GM18502 (cell line): ENCODE results near the gene SPOCK1.

Experiments used
- ATAC-seq: cut with Tn5 transposase; IDR thresholded peaks from one replicate; pipeline ENCODE4 v1.9.1; 2021; ENCODE audit warnings: mild to moderate bottlenecking; ENCODE audit not compliant: unreplicated experiment, poor library complexity

The SPOCK1 gene

DNA sequence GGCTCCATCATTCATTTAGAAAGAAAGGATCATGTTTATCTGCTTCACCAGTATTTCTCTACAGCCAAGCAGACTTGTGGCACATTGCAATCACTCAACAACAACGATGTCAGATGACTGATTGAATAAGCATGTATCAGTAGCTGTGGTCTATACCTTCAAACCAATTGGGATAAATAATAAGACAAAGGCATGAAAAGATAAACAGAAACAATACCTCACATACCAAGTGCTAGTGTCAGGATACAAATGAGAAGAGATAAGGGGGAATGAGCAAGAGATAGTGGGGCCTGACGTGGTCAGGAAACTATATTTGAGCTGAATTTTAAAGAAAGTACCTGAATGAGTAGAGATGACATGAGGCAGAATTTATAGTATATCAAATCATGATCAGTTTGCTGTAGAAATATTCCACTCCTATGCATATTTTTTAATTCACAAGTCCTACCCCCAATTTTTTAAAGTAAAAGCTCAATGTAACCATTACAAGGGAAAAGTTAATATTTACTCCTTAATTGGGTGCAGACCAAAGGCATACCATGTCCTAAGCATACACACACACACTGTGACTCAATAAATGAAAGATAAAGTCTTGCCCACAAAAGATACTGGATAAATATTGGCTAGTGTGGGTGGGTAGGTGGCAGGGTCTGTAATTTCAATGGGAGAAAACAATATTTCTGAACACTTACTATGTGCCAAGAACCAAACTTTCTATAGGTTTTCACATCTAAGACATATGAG is 284.5 kb downstream of the SPOCK1 start:
- no peak for ATAC-seq

DNA sequence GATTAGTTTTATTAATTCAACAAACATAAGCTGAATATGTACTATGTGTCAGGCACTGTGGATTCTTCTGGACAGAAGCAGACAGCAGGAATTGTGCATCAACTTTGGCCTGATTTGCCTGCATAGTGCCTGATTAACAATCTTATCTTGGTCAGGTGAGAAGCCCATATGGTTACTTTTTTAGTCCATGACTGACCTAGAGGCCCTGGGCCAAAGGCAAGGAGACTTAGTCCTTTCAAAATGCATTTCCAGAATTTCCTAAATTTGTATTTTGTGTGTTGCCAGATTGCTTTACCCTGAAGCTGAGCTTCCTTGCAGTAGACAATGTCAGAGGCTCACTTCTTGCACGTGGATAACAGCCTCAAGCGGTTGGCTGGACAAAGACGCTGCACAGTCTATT is 286.7 kb downstream of the SPOCK1 start:
- ATAC-seq, result no peak

- ATAC-seq, result no peak
These were observed 289.8 kb downstream of the SPOCK1 start for GRCh38 chr5:137209232-137209809.

DNA sequence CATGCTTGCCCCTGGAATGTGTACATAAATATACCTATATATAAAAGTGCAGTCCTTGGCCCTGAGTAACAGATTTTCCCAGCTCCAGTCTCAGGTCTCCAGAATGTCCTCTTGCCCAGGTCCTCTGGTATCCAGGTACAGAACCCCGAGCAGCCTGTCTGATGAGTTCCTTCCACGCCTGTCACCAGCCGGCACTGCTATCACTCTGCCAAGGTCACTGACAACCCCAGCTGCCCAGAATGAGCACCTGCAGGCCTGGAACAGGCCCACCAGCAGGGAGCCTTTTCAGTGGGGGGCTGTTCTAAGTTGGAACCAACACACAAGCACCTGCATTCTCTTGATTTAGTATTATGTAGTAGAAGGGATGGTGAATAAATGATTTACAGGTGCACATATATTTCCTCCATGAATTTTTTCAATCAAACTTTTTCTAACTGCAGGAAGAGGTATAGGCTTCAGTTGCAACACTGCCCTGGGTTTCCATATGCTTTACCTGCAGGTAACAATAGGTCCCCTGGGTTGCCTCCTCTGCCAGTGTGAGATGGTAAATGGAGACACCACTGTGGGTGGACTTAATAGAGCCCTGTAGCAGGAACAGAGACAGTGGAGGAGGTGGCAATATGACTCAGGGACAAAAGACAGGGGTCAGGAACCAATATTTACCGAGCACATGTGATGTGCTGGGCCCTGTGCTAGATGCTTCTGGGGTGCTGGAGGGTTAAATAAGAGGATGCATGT is 291.9 kb downstream of the SPOCK1 start:
- no peak for ATAC-seq

DNA sequence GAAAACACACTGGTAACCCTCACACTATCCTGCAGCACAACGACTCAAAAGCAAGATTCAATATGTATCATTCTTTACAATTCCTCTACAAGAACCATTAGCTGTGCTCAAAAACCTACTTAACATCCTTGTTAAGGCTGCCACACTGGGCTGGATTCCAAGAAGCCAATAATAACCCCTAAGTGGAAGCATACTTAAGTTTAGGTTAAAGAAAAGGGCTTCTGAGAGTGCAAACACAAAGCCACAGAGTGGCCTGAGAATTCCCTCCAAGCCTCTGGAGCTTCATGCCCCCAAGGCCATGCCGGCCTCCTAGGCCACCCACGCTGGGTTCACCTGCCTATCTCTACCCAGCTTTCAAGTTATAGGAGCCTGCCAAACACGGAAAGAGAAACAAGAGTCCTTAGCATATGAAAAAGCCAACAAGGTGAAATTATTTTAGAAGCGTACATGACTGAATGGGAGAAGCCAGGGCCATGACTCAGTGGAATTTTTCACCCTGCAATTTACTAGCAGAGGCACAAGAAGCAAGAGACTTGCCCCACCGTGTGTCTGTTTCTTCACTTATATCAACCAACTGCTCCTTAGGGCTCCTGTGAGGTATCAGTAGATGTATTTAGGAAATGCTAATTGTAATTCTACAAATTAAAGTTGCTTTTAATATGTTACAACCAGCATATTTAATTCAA is 293.0 kb downstream of the SPOCK1 start:
- no peak for ATAC-seq

DNA sequence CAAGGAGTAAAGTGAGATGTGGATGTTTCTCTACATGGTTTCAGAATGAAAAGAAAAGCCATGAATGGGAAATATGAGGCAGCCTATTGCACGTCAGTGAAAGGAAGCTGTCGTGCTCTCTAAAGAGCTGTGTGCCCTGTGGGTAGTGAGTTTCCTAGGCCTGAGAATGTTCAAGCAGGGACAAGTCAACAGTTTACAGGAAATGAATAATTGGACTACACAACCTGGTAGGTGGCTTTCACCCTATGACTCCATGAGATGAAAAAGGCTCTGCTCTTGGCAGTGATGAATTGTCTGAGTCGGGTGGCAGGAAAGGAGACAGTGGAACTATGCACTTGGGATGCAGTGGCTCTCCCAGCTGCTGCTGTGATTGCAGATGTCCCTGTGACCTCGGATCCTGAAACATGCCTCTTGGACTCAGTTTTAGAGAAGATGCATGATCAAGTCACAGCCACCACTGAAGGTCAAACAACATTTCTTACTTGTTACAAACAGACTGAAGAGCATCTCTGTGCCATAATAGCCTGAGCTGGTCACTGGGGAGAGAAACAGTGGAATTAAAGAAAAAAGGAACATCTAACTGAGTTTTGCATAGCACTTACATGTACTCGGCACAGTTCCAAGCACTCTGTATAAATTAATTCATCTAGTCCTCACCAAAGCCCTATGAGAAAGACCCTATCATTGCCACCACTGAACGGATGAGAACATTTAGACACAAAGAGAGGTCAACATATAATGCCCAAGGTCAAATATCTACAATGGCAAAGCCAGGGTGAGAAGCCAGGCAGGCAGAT is 293.7 kb downstream of the SPOCK1 start:
- ATAC-seq, result no peak

DNA sequence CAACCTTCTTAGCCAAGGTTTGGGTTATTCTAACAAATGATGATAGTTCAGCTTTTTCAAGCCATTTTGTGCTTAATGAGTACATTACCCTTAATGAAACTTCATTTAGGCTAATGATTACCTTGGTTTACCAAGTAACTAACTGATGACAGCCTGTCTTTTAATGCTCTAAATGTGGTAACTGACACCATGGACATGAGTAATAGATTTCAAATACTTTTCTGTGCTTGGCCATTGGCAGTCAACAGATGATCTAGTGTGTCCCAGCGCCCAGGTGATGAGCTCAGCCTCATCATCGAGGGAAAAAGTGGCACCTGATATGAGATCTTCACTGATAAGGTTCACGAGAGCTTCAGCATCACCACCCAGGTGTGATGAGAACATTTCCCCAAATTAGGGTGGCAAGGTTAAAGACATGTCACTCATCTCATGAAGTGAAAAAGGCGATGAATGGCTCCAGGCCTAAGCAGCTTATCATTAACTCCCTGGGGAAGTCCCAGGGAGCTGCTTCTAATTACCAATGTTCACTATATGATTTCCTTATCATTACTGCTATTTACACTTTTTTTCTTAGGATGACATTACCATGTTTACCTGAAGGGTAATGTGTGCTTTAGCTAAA is 296.0 kb downstream of the SPOCK1 start:
- ATAC-seq, result no peak

- no peak for ATAC-seq
These were observed 297.2 kb downstream of the SPOCK1 start for GRCh38 chr5:137201876-137202275.

DNA sequence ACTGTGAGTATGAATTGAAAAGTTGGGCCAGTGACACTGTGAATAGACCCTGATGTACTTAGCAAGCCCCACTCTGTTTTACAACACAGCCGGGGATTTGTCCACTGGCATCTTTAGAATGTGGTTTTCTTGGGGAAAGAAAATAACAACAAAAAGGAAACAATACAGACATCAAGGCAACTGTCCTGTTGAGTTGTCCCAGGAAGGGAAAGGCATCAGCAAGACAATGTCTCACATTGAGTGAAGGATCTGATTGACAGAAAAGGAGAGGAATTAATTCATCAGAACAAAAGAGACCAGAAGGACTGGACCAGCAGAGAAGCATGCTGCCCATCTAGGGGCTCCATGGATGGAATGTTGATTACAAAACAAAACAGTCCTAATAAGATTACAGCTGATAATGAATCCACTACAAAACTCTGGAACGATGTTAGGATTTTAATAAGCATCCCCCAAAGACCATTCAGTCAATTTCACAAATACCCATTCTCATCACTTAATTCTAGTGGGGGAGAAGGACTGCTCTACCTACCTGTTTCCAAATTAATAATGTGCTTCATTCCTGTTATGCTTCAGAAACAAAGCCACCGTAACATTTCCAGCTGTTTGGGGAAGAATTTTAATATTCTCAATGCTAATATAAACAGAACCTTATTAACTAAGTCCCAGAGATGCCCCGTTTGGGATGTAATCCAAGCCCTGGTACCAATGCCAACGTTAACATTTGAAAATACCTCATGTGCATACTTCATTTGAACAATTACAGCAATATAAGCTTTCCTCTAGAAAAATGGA is 298.0 kb downstream of the SPOCK1 start:
- no peak for ATAC-seq

DNA sequence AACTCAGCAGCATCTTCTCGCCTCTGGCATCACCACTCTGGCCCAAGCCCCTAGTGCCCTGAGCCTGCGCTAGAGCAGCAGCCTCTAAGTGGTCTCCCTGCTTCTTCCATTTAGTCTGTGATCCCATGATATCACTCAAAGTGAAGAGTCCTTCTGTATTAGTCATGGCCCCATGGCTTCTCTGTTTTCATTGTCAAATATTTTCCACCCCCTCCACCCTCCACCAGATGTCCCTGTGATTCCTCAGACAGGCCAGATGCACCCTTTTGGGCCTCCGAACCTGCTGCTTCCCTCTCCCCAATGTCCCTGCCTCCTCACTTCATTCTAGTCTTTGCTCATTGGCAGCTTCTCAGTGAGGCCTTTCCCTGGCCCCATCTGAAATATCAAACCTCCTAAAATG is 299.2 kb downstream of the SPOCK1 start:
- ATAC-seq, result no peak

- no peak for ATAC-seq
These were observed 299.9 kb downstream of the SPOCK1 start for GRCh38 chr5:137199201-137199600.

DNA sequence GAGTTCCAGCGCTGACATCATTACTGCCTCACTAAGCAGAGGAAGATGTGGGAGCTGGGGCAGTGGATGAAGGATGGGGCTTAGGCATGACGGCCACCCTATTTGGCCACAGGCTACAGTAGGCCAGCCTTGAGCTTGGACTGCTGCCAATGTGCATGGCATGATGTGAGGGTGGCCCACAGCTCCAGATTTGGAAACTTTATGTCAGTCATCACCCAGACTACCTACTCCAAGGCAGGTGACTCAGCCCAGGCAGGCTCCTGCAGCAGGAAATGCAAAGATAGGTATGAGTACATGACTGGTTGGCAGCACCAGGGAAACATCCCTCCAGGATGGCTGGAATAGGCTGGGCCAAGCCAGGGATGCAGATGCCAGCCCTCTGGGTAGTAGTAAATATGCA is 303.6 kb downstream of the SPOCK1 start:
- ATAC-seq, result no peak

DNA sequence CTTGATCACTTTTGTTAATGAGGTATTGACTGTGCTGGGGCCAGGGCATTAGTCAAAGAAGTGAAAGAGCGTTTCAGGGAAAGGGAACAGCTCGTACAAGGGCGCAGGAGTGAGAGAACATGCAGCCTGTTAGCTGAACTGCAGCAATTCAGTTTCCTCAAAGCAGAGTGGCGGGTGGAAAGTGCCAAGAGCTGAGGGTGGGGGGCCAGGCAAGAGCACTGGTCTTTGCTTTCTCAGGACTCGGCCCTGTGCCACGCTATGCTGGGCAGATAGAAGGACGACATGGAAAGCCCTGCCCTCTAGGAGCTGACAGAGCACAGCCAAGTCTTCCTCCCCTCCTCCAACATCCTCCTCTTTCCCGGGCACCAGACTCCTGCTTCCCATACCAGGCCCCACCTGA is 304.8 kb downstream of the SPOCK1 start:
- ATAC-seq, result no peak

DNA sequence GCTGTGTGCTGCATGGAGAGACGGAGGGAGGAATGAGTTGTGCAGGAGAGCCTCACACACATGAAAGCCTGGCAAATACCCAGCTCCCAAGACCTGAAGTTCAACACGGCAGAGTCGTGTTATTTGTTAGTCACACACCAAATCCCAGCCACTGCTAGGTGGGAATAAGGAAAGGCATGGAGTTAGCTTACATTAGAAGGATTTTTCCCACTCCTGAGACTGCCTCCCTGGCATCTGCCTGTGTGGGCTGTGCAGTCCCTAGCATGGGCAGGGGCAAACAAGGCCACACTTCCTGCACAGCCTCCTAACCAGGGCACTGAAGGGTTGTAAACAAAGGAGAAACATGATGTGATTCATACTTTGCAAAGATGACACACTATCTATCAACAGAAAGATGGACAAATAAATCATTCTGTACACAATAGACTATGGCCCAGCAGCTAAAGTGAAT is 306.8 kb downstream of the SPOCK1 start:
- no peak for ATAC-seq

GRCh38 chr5:137191179-137191578 is 307.9 kb downstream of the SPOCK1 start:
- ATAC-seq, result no peak

GRCh38 chr5:137190441-137190840 is 308.7 kb downstream of the SPOCK1 start:
- no peak for ATAC-seq

- ATAC-seq, result no peak
These were observed 309.1 kb downstream of the SPOCK1 start for GRCh38 chr5:137190031-137190430.

DNA sequence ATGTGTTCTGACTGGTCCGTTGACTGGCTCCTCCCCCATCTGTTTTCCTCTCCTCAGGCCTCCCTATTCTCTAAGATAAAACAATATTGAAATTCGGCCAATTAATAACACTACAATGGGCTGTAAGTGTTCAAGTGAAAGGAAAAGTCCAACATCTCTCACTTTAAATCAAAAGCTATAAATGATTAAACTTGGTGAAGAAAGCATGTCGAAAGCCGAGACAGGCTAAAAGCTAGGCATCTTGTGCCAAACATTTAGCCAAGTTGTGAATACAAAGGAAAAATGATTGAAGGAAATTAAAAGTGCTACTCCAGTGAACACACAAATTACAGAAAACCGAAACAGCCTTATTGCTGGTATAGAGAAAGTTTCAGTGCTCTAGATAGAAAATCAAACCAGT is 310.6 kb downstream of the SPOCK1 start:
- no peak for ATAC-seq
